Measurements from ENCODE around the gene SNED1.

SNED1 gene

DNA sequence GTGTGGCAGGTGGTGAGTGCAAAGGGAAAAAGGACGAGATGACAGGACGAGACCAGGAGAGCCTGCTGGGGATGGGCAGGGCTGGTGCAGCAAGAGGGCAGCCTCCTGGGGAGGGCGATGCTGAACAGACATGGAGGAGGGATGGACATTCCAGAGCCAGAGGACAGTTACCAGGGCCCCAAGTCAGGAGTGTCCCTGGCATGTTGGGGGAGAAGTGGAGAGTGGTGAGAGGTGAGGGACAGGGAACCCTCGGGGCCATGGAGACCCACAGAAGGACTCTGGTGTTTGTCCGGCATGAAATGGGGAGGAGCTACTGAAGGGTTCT, 84.6 kb downstream of the SNED1 start:
- no peak overlapping the region for H3K27ac ChIP-seq (replicated peaks)
- no peak for DNase-seq (ENCODE audit: low read depth in 1 of 2, low spot score in 1 of 2)

DNA sequence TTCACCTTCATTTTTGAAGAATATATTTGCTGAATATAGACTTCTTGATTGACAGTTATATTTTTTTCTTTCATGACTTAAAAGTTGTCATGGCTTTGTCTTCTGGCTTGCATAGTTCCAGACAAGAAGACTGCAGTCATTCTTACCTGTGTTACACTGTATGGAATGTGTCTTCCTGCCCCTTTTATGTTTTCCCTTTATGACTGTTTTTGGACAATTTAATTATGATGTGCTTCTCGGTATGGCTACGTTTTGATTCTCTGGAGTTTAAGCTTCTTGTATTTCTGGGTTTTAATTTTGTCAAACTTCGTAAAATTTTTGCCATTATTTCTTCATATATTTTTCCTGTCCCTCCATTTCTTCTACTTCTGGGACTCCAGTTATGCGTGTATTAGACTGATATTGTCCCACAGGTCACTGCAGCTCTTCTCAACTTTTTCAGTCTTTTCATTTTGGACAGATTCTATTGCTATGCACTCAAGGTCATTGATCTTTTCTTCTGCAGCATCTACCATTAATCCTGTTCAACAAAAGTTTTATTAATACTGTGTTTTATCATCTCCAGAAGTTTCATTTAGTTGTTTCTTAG, 86.5 kb downstream of the SNED1 start:
- DNase-seq (ENCODE audit: low read depth in 1 of 2, low spot score in 1 of 2) = no peak
- no peak for TF ChIP-seq GABPA (IDR thresholded peaks at IDR 0.05; ENCODE audit: low read depth)
- TF ChIP-seq, protein P1, sequence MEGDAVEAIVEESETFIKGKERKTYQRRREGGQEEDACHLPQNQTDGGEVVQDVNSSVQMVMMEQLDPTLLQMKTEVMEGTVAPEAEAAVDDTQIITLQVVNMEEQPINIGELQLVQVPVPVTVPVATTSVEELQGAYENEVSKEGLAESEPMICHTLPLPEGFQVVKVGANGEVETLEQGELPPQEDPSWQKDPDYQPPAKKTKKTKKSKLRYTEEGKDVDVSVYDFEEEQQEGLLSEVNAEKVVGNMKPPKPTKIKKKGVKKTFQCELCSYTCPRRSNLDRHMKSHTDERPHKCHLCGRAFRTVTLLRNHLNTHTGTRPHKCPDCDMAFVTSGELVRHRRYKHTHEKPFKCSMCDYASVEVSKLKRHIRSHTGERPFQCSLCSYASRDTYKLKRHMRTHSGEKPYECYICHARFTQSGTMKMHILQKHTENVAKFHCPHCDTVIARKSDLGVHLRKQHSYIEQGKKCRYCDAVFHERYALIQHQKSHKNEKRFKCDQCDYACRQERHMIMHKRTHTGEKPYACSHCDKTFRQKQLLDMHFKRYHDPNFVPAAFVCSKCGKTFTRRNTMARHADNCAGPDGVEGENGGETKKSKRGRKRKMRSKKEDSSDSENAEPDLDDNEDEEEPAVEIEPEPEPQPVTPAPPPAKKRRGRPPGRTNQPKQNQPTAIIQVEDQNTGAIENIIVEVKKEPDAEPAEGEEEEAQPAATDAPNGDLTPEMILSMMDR (IDR thresholded peaks at IDR 0.05; ENCODE audit: insufficient read depth, low read length) = no peak
- TF ChIP-seq POLR2AphosphoS5 (IDR thresholded peaks at IDR 0.05; ENCODE audit: low read depth) = no peak
- TF ChIP-seq, protein P2, sequence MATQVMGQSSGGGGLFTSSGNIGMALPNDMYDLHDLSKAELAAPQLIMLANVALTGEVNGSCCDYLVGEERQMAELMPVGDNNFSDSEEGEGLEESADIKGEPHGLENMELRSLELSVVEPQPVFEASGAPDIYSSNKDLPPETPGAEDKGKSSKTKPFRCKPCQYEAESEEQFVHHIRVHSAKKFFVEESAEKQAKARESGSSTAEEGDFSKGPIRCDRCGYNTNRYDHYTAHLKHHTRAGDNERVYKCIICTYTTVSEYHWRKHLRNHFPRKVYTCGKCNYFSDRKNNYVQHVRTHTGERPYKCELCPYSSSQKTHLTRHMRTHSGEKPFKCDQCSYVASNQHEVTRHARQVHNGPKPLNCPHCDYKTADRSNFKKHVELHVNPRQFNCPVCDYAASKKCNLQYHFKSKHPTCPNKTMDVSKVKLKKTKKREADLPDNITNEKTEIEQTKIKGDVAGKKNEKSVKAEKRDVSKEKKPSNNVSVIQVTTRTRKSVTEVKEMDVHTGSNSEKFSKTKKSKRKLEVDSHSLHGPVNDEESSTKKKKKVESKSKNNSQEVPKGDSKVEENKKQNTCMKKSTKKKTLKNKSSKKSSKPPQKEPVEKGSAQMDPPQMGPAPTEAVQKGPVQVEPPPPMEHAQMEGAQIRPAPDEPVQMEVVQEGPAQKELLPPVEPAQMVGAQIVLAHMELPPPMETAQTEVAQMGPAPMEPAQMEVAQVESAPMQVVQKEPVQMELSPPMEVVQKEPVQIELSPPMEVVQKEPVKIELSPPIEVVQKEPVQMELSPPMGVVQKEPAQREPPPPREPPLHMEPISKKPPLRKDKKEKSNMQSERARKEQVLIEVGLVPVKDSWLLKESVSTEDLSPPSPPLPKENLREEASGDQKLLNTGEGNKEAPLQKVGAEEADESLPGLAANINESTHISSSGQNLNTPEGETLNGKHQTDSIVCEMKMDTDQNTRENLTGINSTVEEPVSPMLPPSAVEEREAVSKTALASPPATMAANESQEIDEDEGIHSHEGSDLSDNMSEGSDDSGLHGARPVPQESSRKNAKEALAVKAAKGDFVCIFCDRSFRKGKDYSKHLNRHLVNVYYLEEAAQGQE (IDR thresholded peaks at IDR 0.05; ENCODE audit: insufficient replicate concordance, low read depth) = no peak
- no peak for TF ChIP-seq SPI1 (IDR thresholded peaks at IDR 0.05; ENCODE audit: borderline replicate concordance, low read depth)
- Histone ChIP-seq H3K27ac (replicated peaks) (no peak overlapping the region), H3K4me3 (replicated peaks; ENCODE audit: insufficient read depth, low read length) (no peak overlapping the region), H3K27me3 (ENCODE audit: insufficient read depth, poor library complexity, severe bottlenecking) (no peaks in the 10 kb centered on the region)

More for the DNA sequence above, 84.6 kb downstream of the SNED1 start:
- TF ChIP-seq POLR2AphosphoS5 (IDR thresholded peaks at IDR 0.05; ENCODE audit: low read depth) (no peak), SPI1 (IDR thresholded peaks at IDR 0.05; ENCODE audit: borderline replicate concordance, low read depth) (no peak)
- no peaks in the 10 kb centered on the region for H3K27me3 ChIP-seq (ENCODE audit: insufficient read depth, poor library complexity, severe bottlenecking)
- no peak overlapping the region for H3K4me3 ChIP-seq (replicated peaks; ENCODE audit: insufficient read depth, low read length)

DNA sequence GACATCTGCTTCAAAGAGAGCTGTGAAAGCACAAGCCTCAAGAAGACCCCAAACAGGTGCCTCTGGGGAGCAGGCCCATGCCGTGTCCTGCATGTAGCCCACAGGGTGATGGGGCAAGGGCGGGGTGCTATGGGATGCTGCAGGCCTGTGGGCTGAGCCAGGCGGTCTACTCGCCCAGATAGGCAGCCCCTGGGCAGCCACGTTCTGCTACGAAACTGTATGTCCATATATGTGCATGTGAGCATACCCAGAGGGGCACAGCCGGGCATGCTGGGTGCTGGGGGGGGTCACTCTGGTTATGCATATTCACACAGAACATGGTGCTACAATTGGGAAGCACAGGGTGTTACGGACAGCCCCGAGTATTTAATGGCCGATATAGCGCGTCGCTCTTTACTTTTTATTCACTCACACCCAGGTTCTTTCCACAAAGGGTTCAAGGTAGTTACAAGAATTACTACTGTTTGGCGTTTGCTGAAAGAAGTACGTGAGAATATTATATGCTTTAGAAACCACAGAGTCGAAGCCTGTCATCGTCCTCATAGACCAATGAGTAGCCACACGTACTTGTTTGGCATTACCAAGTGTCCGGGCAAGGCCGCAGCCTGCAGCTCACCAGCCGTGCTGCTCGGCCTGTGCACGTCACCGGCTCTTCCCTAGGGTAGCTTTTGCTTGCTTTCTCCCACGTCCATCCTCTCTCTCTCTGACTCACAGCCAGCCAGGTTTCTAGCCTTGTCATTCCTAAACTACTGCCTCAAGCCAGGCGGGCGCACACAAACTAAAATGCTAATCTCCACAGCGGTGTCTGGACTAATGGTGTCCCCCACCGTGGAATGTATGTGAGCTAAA, 89.2 kb downstream of the SNED1 start:
- Histone ChIP-seq H3K27me3 (ENCODE audit: insufficient read depth, poor library complexity, severe bottlenecking) (no peaks in the 10 kb centered on the region), H3K27ac (replicated peaks) (no peak overlapping the region), H3K4me3 (replicated peaks; ENCODE audit: insufficient read depth, low read length) (no peak overlapping the region)
- DNase-seq (ENCODE audit: low read depth in 1 of 2, low spot score in 1 of 2) = no peak
- TF ChIP-seq, protein P2 (IDR thresholded peaks at IDR 0.05; ENCODE audit: insufficient replicate concordance, low read depth) = no peak
- no peak for TF ChIP-seq POLR2AphosphoS5 (IDR thresholded peaks at IDR 0.05; ENCODE audit: low read depth)
- TF ChIP-seq, protein P1 (IDR thresholded peaks at IDR 0.05; ENCODE audit: insufficient read depth, low read length) = no peak

DNA sequence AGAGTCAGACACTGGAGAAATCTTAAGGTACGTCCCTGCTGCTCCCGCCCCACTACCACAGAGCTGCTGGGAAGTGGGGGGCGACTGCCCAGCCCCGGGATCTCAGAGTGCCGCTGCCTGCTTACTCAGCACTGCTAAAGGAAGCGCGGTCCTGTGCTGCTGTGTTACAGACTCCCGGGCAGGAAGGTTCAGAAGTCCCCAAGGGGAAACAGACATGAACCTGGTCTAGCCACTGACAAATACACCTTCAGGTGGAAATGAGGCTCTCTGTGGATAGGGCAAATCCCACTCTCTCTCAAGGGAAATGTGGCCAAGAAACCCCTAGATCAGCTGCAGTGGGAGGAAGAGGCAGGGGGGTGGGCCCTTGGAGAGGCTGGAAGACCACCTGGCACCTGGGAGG, 90.0 kb downstream of the SNED1 start:
- Histone ChIP-seq H3K4me3 (replicated peaks; ENCODE audit: insufficient read depth, low read length) (no peak overlapping the region), H3K27ac (replicated peaks) (no peak overlapping the region), H3K27me3 (ENCODE audit: insufficient read depth, poor library complexity, severe bottlenecking) (no peaks in the 10 kb centered on the region)
- TF ChIP-seq POLR2AphosphoS5 (IDR thresholded peaks at IDR 0.05; ENCODE audit: low read depth) (no peak), GABPA (IDR thresholded peaks at IDR 0.05; ENCODE audit: low read depth) (no peak), SPI1 (IDR thresholded peaks at IDR 0.05; ENCODE audit: borderline replicate concordance, low read depth) (no peak)
- TF ChIP-seq, protein P2 (IDR thresholded peaks at IDR 0.05; ENCODE audit: insufficient replicate concordance, low read depth) = no peak
- TF ChIP-seq, protein P1 (IDR thresholded peaks at IDR 0.05; ENCODE audit: insufficient read depth, low read length) = no peak
- no peak for DNase-seq (ENCODE audit: low read depth in 1 of 2, low spot score in 1 of 2)
